T-helper 9 cell (primary cell): ENCODE data around the gene SLC41A2.
"Not testable (repeated sequence)": the region's sequence is repeated elsewhere in the genome, so short reads cannot be mapped to it uniquely, and the experiment has no call there.

Experiments used
- DNase-seq: peaks from one replicate; pipeline ENCODE4 v3.0.0-alpha.2; 2020

SLC41A2 gene

GRCh38 chr12:104964167-104964855, 6.2 kb upstream of the SLC41A2 start:
- no peak for DNase-seq

- no peak for DNase-seq
These were observed 5.7 kb upstream of the SLC41A2 start for GRCh38 chr12:104963757-104964156.

- no peak for DNase-seq
These were observed 2.4 kb upstream of the SLC41A2 start for GRCh38 chr12:104960464-104960863.

GRCh38 chr12:104959335-104959841, 1.3 kb upstream of the SLC41A2 start:
- DNase-seq = no peak

GRCh38 chr12:104958805-104959334, 780 bp upstream of the SLC41A2 start:
- DNase-seq = no peak

GRCh38 chr12:104957719-104958000, 430 bp downstream of the SLC41A2 start:
- peak; percentile 21 for DNase-seq

- DNase-seq = no peak
These were observed 996 bp downstream of the SLC41A2 start for GRCh38 chr12:104956870-104957718.

GRCh38 chr12:104955703-104956102, 2.4 kb downstream of the SLC41A2 start:
- no peak for DNase-seq

GRCh38 chr12:104953323-104953722, 4.8 kb downstream of the SLC41A2 start:
- DNase-seq = no peak

GRCh38 chr12:104952816-104953215, 5.3 kb downstream of the SLC41A2 start:
- no peak for DNase-seq

GRCh38 chr12:104951759-104952509, 6.2 kb downstream of the SLC41A2 start:
- DNase-seq = no peak

- DNase-seq = not testable (repeated sequence)
These were observed 9.4 kb downstream of the SLC41A2 start for GRCh38 chr12:104948716-104949115.

- DNase-seq = no peak
These were observed 13.8 kb downstream of the SLC41A2 start for GRCh38 chr12:104944252-104944651.

GRCh38 chr12:104943401-104943800, 14.7 kb downstream of the SLC41A2 start:
- DNase-seq = not testable (repeated sequence)

- DNase-seq = no peak
These were observed 16.0 kb downstream of the SLC41A2 start for GRCh38 chr12:104942075-104942474.

GRCh38 chr12:104941454-104941853, 16.6 kb downstream of the SLC41A2 start:
- DNase-seq = no peak

GRCh38 chr12:104939089-104939488, 19.0 kb downstream of the SLC41A2 start:
- no peak for DNase-seq

GRCh38 chr12:104938371-104938770, 19.7 kb downstream of the SLC41A2 start:
- DNase-seq = no peak

- no peak for DNase-seq
These were observed 22.2 kb downstream of the SLC41A2 start for GRCh38 chr12:104935886-104936285.

- no peak for DNase-seq
These were observed 24.3 kb downstream of the SLC41A2 start for GRCh38 chr12:104933778-104934177.

- no peak for DNase-seq
These were observed 25.0 kb downstream of the SLC41A2 start for GRCh38 chr12:104933128-104933527.

- no peak for DNase-seq
These were observed 27.4 kb downstream of the SLC41A2 start for GRCh38 chr12:104930388-104931326.
